NCI-H1092 treated with DMSO at 0.1 percent for 48 hours (cell line): ENCODE data around the gene RPRD2.
A peak's percentile ranks its signal among the peaks of the same experiment; 100 is the strongest.
"Not testable (repeated sequence)": the region's sequence is repeated elsewhere in the genome, so short reads cannot be mapped to it uniquely, and the experiment has no call there.

Experiments
- DNase-seq: peaks from one replicate; lab custom pipeline; 2025; lab: John Stamatoyannopoulos, UW

Gene RPRD2

GRCh38 chr1:150389650-150390049, 25.7 kb downstream of the RPRD2 start:
- DNase-seq, result no peak

GRCh38 chr1:150392627-150393026, 28.7 kb downstream of the RPRD2 start:
- DNase-seq, result no peak

- not testable (repeated sequence) for DNase-seq
Measured at GRCh38 chr1:150395115-150395514, 31.2 kb downstream of the RPRD2 start.

GRCh38 chr1:150397392-150398032, 33.6 kb downstream of the RPRD2 start:
- DNase-seq, result no peak

GRCh38 chr1:150404465-150404864, 40.5 kb downstream of the RPRD2 start:
- no peak for DNase-seq

- DNase-seq, result no peak
Measured at GRCh38 chr1:150405660-150406059, 41.7 kb downstream of the RPRD2 start.

- no peak for DNase-seq
Measured at GRCh38 chr1:150406483-150406882, 42.5 kb downstream of the RPRD2 start.

- no peak for DNase-seq
Measured at GRCh38 chr1:150407330-150407729, 43.4 kb downstream of the RPRD2 start.

- DNase-seq, result no peak
Measured at GRCh38 chr1:150408800-150409199, 44.9 kb downstream of the RPRD2 start.

GRCh38 chr1:150409504-150410362, 45.8 kb downstream of the RPRD2 start:
- no peak for DNase-seq

- DNase-seq, result no peak
Measured at GRCh38 chr1:150410582-150411101, 46.7 kb downstream of the RPRD2 start.

GRCh38 chr1:150414592-150414991, 50.6 kb downstream of the RPRD2 start:
- DNase-seq, result no peak

GRCh38 chr1:150415800-150416199, 51.9 kb downstream of the RPRD2 start:
- DNase-seq, result no peak

- DNase-seq, result peak; percentile 8
Measured at GRCh38 chr1:150420560-150421265, 56.8 kb downstream of the RPRD2 start.

- no peak for DNase-seq
Measured at GRCh38 chr1:150422541-150422940, 58.6 kb downstream of the RPRD2 start.

GRCh38 chr1:150429805-150430204, 65.9 kb downstream of the RPRD2 start:
- no peak for DNase-seq

GRCh38 chr1:150441121-150441520, 77.2 kb downstream of the RPRD2 start:
- no peak for DNase-seq

GRCh38 chr1:150444232-150444631, 80.3 kb downstream of the RPRD2 start:
- no peak for DNase-seq

- DNase-seq, result no peak
Measured at GRCh38 chr1:150456146-150456647, 92.2 kb downstream of the RPRD2 start.

GRCh38 chr1:150464422-150464826, 100.5 kb downstream of the RPRD2 start:
- peak; percentile 56 for DNase-seq

- DNase-seq, result no peak
Measured at GRCh38 chr1:150466964-150467363, 103.0 kb downstream of the RPRD2 start.

GRCh38 chr1:150469291-150469690, 105.3 kb downstream of the RPRD2 start:
- no peak for DNase-seq
